Endothelial cell of umbilical vein (primary cell): ENCODE results near the gene MMS19.

Experiments used
- CTCF ChIP-seq, 2 donors: IDR thresholded peaks; 1 replicate in 1 of 2; 2 replicates in 1 of 2; pipeline ENCODE4 v1.5.1; 2011; ENCODE audit warnings: low read length in 2 of 2, mild to moderate bottlenecking in 2 of 2, moderate library complexity in 2 of 2, control low read depth in 1 of 2, inconsistent platforms in 1 of 2, low read depth in 1 of 2; ENCODE audit not compliant: insufficient read depth in 1 of 2; ENCODE audit errors: extremely low read depth in 1 of 2
- EZH2 ChIP-seq: IDR thresholded peaks from 2 replicates; pipeline ENCODE4 v1.6.1; 2012; ENCODE audit warnings: borderline replicate concordance, low read depth, mild to moderate bottlenecking, moderate library complexity, low read length, inconsistent platforms; ENCODE audit not compliant: severe bottlenecking
- JUN ChIP-seq: IDR thresholded peaks from 2 replicates; pipeline ENCODE4 v1.6.1; 2011; ENCODE audit warnings: borderline replicate concordance, low read depth; ENCODE audit not compliant: insufficient read length, insufficient read depth
- MAX ChIP-seq: IDR thresholded peaks from 2 replicates; pipeline ENCODE4 v1.6.1; 2011; ENCODE audit not compliant: insufficient read depth, insufficient read length
- MYC ChIP-seq: IDR thresholded peaks from one replicate; pipeline ENCODE4 v1.6.1; 2011; ENCODE audit warnings: mild to moderate bottlenecking, low read depth, low read length
- POLR2A ChIP-seq: IDR thresholded peaks from 2 replicates; pipeline ENCODE4 v1.6.1; 2012; ENCODE audit warnings: low read depth, mild to moderate bottlenecking, control low read depth, low read length
- POLR2AphosphoS5 ChIP-seq: IDR thresholded peaks from 2 replicates; pipeline ENCODE4 v1.6.1; 2012; ENCODE audit warnings: low read depth, mild to moderate bottlenecking, control low read depth, low read length, moderate library complexity; ENCODE audit not compliant: insufficient read depth

GRCh38 chr10:97505152-97505551, 6.9 kb upstream of the MMS19 start:
- TF ChIP-seq POLR2AphosphoS5 = no peak
- TF ChIP-seq MAX = no peak
- TF ChIP-seq CTCF (IDR thresholded peaks at IDR 0.05; ENCODE audit: extremely low read depth in 1 of 2, insufficient read depth in 1 of 2, low read depth in 1 of 2, low read length in 2 of 2) = no peak
- TF ChIP-seq MYC = no peak
- no peak for TF ChIP-seq JUN
- no peak for TF ChIP-seq POLR2A
- no peak for TF ChIP-seq EZH2
